RWPE1 (cell line): Measurements from ENCODE around the gene AEBP1.

ENCODE experiments used
- CTCF ChIA-PET: fragments of 350-600 bp; sonication (Branson Sonifier 250); formaldehyde crosslinking; extraction: SDS; loops from one replicate; lab custom pipeline; 2021; lab: Yijun Ruan, JAX
- POLR2A ChIA-PET: fragments of 400-600 bp; formaldehyde crosslinking; extraction: SDS; loops from one replicate; lab custom pipeline; 2020; ENCODE audit warnings: antibody characterized with exemption; ENCODE audit not compliant: low non-redundant PET; lab: Yijun Ruan, JAX
- DNase-seq: peaks from one replicate; pipeline ENCODE4 v3.0.0; 2012; ENCODE audit warnings: low spot score
- H3K27ac ChIP-seq: fragments of 450-650 bp; 2 replicates; pipeline ENCODE4 v1.5.1; 2017
- TF ChIP-seq, protein P1 (sequence below): fragments of 450-650 bp; conservative IDR thresholded peaks from 2 replicates; pipeline ENCODE4 v1.5.1; 2017; ENCODE audit warnings: low read depth, mild to moderate bottlenecking

The AEBP1 gene

GRCh38 chr7:44083796-44084195 lies 20.3 kb upstream of the AEBP1 start:
- POLR2A ChIA-PET = no interaction called here
- DNase-seq = no peak
- CTCF ChIA-PET = no interaction called here
- no peak overlapping the region for H3K27ac ChIP-seq
- TF ChIP-seq, protein P1, sequence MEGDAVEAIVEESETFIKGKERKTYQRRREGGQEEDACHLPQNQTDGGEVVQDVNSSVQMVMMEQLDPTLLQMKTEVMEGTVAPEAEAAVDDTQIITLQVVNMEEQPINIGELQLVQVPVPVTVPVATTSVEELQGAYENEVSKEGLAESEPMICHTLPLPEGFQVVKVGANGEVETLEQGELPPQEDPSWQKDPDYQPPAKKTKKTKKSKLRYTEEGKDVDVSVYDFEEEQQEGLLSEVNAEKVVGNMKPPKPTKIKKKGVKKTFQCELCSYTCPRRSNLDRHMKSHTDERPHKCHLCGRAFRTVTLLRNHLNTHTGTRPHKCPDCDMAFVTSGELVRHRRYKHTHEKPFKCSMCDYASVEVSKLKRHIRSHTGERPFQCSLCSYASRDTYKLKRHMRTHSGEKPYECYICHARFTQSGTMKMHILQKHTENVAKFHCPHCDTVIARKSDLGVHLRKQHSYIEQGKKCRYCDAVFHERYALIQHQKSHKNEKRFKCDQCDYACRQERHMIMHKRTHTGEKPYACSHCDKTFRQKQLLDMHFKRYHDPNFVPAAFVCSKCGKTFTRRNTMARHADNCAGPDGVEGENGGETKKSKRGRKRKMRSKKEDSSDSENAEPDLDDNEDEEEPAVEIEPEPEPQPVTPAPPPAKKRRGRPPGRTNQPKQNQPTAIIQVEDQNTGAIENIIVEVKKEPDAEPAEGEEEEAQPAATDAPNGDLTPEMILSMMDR = no peak

- ChIA-PET POLR2A (no interaction called here), CTCF (interaction anchor here (0.7 kb wide), 1 partner anchor 624 kb away, joined by 3 read pairs; no protein-coding TSS in a partner anchor)
These were observed 19.4 kb upstream of the AEBP1 start for GRCh38 chr7:44084701-44085100.

GRCh38 chr7:44085546-44085945 lies 18.6 kb upstream of the AEBP1 start:
- CTCF ChIA-PET = interaction anchor here (0.7 kb wide), 1 partner anchor 624 kb away, joined by 3 read pairs; no protein-coding TSS in a partner anchor
- no peak for DNase-seq
- POLR2A ChIA-PET = no interaction called here
- TF ChIP-seq, protein P1 = no peak
- peak overlapping the region; percentile 13 for H3K27ac ChIP-seq

More at GRCh38 chr7:44084701-44085100, 19.4 kb upstream of the AEBP1 start:
- DNase-seq = no peak
- H3K27ac ChIP-seq = no peak overlapping the region
- TF ChIP-seq, protein P1 = no peak

GRCh38 chr7:44086627-44087026 lies 17.5 kb upstream of the AEBP1 start:
- DNase-seq = no peak
- CTCF ChIA-PET = interaction anchor here (1.0 kb wide), 1 partner anchor 14 kb away, joined by 3 read pairs; no protein-coding TSS in a partner anchor
- no peak overlapping the region for H3K27ac ChIP-seq
- POLR2A ChIA-PET = no interaction called here
- TF ChIP-seq, protein P1 = no peak

DNA sequence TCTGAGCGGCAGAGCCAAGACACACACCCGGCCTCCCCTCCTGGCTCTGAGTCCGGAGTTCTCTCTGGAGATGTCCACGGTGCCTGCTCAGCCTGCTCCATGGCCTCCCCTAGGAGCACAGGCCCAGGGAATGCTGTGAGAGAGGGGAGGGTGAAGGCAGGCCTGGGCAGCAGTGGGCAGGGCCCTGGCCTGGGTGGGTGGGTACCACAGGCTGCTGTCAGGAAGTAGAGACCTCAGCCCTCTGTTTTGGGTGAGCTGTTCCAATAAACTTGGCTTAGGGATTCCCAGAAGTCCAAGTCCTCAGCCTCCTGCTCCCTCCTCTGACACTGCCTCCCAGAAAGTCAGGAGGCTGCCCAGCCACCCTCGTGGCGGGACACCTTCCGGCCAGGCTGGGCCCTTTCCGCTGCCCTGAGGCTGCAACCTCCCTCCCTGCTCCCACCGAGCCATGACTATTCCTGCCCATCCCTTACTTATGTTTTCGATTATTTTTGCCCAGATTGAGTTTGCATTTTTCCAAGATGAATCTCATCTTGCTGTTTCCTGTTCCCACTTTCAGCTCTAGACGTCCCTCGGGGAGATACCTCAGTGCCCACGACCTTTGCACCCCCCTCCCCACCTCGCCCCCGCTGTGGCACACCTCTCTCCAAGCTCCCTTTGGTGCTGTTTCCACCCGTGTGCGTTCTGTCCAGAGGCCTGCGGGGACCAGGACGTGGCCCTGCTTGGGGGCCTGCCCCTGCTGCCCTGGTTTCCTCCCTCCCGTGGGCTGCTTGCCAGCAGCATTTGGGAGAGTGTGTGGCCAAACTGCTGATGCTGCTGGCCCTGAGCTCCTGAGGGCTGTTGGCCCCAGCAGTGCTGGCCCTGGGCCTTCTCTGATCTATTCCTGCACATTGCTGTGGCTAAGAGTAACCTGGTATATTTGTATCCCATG lies 16.0 kb upstream of the AEBP1 start:
- H3K27ac ChIP-seq = peak overlapping the region; percentile 91
- ChIA-PET CTCF (interaction anchor here (0.5 to 0.7 kb wide), 4 partner anchors 9 to 121 kb away, joined by 3 read pairs; partner anchors contain the start of gene POLD2), POLR2A (interaction anchor here (0.6 kb wide), 1 partner anchor 12 kb away, joined by 6 read pairs; no protein-coding TSS in a partner anchor)
- no peak for DNase-seq
- TF ChIP-seq, protein P1 = no peak

DNA sequence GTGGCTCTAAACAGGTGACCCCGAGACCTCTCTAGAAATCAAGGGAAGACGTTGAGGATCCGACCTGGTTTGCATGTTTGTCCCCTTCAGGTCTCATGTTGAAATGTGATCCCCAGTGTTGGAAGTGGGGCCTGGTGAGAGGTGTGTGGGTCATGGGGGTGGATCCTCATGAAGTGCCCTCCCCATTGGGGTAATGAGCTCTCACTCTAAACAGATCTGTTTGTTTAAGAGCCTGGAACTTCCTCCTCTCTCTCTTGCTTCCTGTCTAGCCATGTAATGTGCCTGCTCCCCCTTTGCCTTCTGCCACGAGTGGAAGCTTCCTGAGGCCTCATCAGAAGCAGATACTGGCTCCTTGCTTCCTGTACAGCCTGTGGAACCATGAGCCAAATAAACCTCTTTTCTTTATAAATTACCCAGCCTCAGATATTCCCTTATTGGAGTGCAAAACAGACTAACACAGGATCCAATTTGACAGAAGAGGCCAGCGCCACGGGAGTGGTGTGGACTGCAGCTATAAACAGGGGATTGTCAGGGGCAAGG lies 11.0 kb upstream of the AEBP1 start:
- TF ChIP-seq, protein P1 = no peak
- DNase-seq = no peak
- no peak overlapping the region for H3K27ac ChIP-seq
- ChIA-PET CTCF (no interaction called here), POLR2A (no interaction called here)
